GM23338 (cell line): ENCODE data around the gene TIMM17A. TPM values are rescaled to one million over a fixed set of nuclear protein-coding genes. Genes with fewer than 3 reads are reported as not detected.

Experiments
- ATAC-seq: fragments of 200-7000 bp; cut with Tn5 transposase; 3 replicates; pipeline ENCODE4 v1.9.1; 2020
- DNase-seq: peaks from one replicate; pipeline ENCODE4 v3.0.0-alpha.2; 2015; ENCODE audit warnings: low spot score
- H2AFZ ChIP-seq: fragments of 200-600 bp; sonication (generic); 2 replicates; pipeline ENCODE4 v1.8.0; 2016; ENCODE audit warnings: antibody characterized with exemption, mild to moderate bottlenecking, moderate library complexity
- H3F3A ChIP-seq: fragments of 200-600 bp; sonication (generic); replicated peaks from 2 replicates; pipeline ENCODE4 v1.8.0; 2017; ENCODE audit warnings: antibody characterized with exemption, mixed run types, low read depth
- H3K27ac ChIP-seq: fragments of 200-600 bp; sonication (generic); 2 replicates; pipeline ENCODE4 v1.6.1; 2016; ENCODE audit warnings: low read depth
- H3K27me3 ChIP-seq: fragments of 200-600 bp; sonication (generic); 2 replicates; pipeline ENCODE4 v1.8.0; 2016; ENCODE audit warnings: mild to moderate bottlenecking, mixed run types, moderate library complexity; ENCODE audit not compliant: insufficient read depth
- H3K36me3 ChIP-seq: fragments of 200-600 bp; sonication (generic); 2 replicates; pipeline ENCODE4 v1.8.0; 2016; ENCODE audit warnings: mild to moderate bottlenecking; ENCODE audit not compliant: insufficient read depth
- H3K4me1 ChIP-seq: fragments of 200-600 bp; sonication (generic); 2 replicates; pipeline ENCODE4 v1.8.0; 2016; ENCODE audit warnings: mild to moderate bottlenecking, moderate library complexity; ENCODE audit not compliant: insufficient read depth
- H3K4me2 ChIP-seq: fragments of 200-600 bp; sonication (generic); 2 replicates; pipeline ENCODE4 v1.7.1; 2017; ENCODE audit warnings: mixed run types
- H3K4me3 ChIP-seq: fragments of 200-600 bp; sonication (generic); 2 replicates; pipeline ENCODE4 v1.6.1; 2016; ENCODE audit warnings: mixed run types
- H3K79me2 ChIP-seq: fragments of 200-600 bp; sonication (generic); replicated peaks from 2 replicates; pipeline ENCODE4 v1.8.0; 2017; ENCODE audit warnings: mild to moderate bottlenecking; ENCODE audit not compliant: insufficient read depth
- H3K9me2 ChIP-seq: fragments of 200-600 bp; sonication (generic); 2 replicates; pipeline ENCODE4 v1.8.0; 2017; ENCODE audit not compliant: insufficient read depth
- H4K20me1 ChIP-seq: fragments of 200-600 bp; sonication (generic); replicated peaks from 2 replicates; pipeline ENCODE4 v1.8.0; 2017; ENCODE audit warnings: mild to moderate bottlenecking; ENCODE audit not compliant: insufficient read depth
- H3K27ac Mint-ChIP-seq: 2 replicates; pipeline ENCODE4 v1.8.0; 2020; ENCODE audit warnings: inconsistent platforms, mild to moderate bottlenecking, moderate library complexity, mixed read lengths
- H3K27me3 Mint-ChIP-seq: 3 replicates; pipeline ENCODE4 v1.8.0; 2022; ENCODE audit warnings: low read depth, mild to moderate bottlenecking, moderate library complexity, mixed read lengths, inconsistent platforms; ENCODE audit not compliant: insufficient read depth, poor library complexity
- H3K36me3 Mint-ChIP-seq: 3 replicates; pipeline ENCODE4 v1.8.0; 2021; ENCODE audit warnings: low read depth, mild to moderate bottlenecking, inconsistent platforms, moderate library complexity, mixed read lengths
- H3K4me1 Mint-ChIP-seq: 3 replicates; pipeline ENCODE4 v1.8.0; 2020; ENCODE audit warnings: mild to moderate bottlenecking, inconsistent platforms, mixed read lengths
- H3K4me3 Mint-ChIP-seq: 3 replicates; pipeline ENCODE4 v1.8.0; 2021; ENCODE audit warnings: moderate library complexity, mild to moderate bottlenecking, inconsistent platforms, mixed read lengths
- H3K9me3 Mint-ChIP-seq: 3 replicates; pipeline ENCODE4 v1.8.0; 2020; ENCODE audit warnings: moderate library complexity, mild to moderate bottlenecking, inconsistent platforms, mixed read lengths
- CREB1 ChIP-seq: fragments of 250-450 bp; sonication (Bioruptor Pico); IDR thresholded peaks from 2 replicates; pipeline ENCODE4 v1.5.0; 2020; ENCODE audit warnings: low read depth, mild to moderate bottlenecking, moderate library complexity
- CTCF ChIP-seq, 2 experiments: fragments of 200-600 bp in 1 of 2; sonication (generic) in 1 of 2; conservative IDR thresholded peaks; 2 replicates each; pipeline versions ENCODE4 v1.5.1 to v1.6.1; 2016 to 2017; ENCODE audit warnings: antibody characterized with exemption in 2 of 2, low read depth in 2 of 2, mild to moderate bottlenecking in 2 of 2, moderate library complexity in 1 of 2
- ETS1 ChIP-seq: IDR thresholded peaks from 2 replicates; pipeline ENCODE4 v1.6.1; 2016; ENCODE audit warnings: antibody characterized with exemption
- EZH2 ChIP-seq: fragments of 200-600 bp; sonication (generic); IDR thresholded peaks from one replicate; pipeline ENCODE4 v1.8.0; 2017; ENCODE audit warnings: antibody characterized with exemption, mild to moderate bottlenecking, low read depth; ENCODE audit not compliant: unreplicated experiment
- EZH2phosphoT487 ChIP-seq: fragments of 200-600 bp; sonication (generic); IDR thresholded peaks from one replicate; pipeline ENCODE4 v1.8.1; 2018; ENCODE audit warnings: antibody characterized with exemption; ENCODE audit not compliant: unreplicated experiment
- JUNB ChIP-seq: IDR thresholded peaks from one replicate; pipeline ENCODE4 v1.6.1; 2016; ENCODE audit warnings: antibody characterized with exemption; ENCODE audit not compliant: unreplicated experiment
- NANOG ChIP-seq: IDR thresholded peaks from 2 replicates; pipeline ENCODE4 v1.6.1; 2016; ENCODE audit warnings: antibody characterized with exemption, borderline replicate concordance
- POLR2AphosphoS5 ChIP-seq: IDR thresholded peaks from 2 replicates; pipeline ENCODE4 v1.6.1; 2016; ENCODE audit warnings: antibody characterized with exemption, low read depth
- REST ChIP-seq: IDR thresholded peaks from one replicate; pipeline ENCODE4 v1.6.1; 2018; ENCODE audit warnings: antibody characterized with exemption; ENCODE audit not compliant: unreplicated experiment
- STAT1 ChIP-seq: IDR thresholded peaks from one replicate; pipeline ENCODE4 v1.6.1; 2016; ENCODE audit warnings: antibody characterized with exemption; ENCODE audit not compliant: unreplicated experiment
- ZNF114 ChIP-seq: fragments of 250-450 bp; sonication (Bioruptor Pico); IDR thresholded peaks from 2 replicates; pipeline ENCODE4 v1.5.0; 2020; ENCODE audit warnings: mild to moderate bottlenecking, moderate library complexity
- ZNF331 ChIP-seq: fragments of 250-450 bp; sonication (Bioruptor Pico); IDR thresholded peaks from 2 replicates; pipeline ENCODE4 v1.5.0; 2020; ENCODE audit warnings: low read depth, mild to moderate bottlenecking, moderate library complexity
- ZNF462 ChIP-seq: fragments of 250-450 bp; sonication (Bioruptor Pico); IDR thresholded peaks from 2 replicates; pipeline ENCODE4 v1.5.0; 2020; ENCODE audit warnings: mild to moderate bottlenecking, moderate library complexity
- polyA plus RNA-seq: library from polyadenylated mRNA; unstranded; fragments of >200 nt; fragmentation: Nextera tagmentation; extraction: Ambion mirVana; gene quantifications from 2 replicates; pipeline ENCODE4 v1.2.1, GENCODE V29; 2016
- total RNA-seq: library from RNA; depleted of rRNA; stranded (reverse); fragments of >200 nt; shearing (Covaris generic); gene quantifications from 2 replicates; pipeline ENCODE4 v1.2.3, GENCODE V29; 2014

Gene TIMM17A
- total and polyA plus RNA-seq, 2 experiments from 2014 or later, result 38.5 to 60.0 TPM

GRCh38 chr1:201925981-201926645 is 29.2 kb upstream of the TIMM17A start:
- no peak for ATAC-seq
- Mint-ChIP-seq H3K4me1 (no peaks in the 10 kb centered on the region; the same call in 2 of the 3 replicates), H3K4me3 (no peak overlapping the region), H3K9me3 (no peaks in the 10 kb centered on the region), H3K36me3 (no peaks in the 10 kb centered on the region), H3K27me3 (no peaks in the 10 kb centered on the region), H3K27ac (no peak overlapping the region)
- Histone ChIP-seq H2AFZ (0 out of 2 replicates have a peak overlapping the region, but pooled peaks have one; percentile 43), H3F3A (no peaks in the 10 kb centered on the region), H3K4me1 (no peaks in the 10 kb centered on the region), H3K9me2 (0 out of 2 replicates have a peak, but pooled peaks cover 4% of the 10 kb centered on the region), H3K4me3 (no peak overlapping the region), H3K79me2 (no peaks in the 10 kb centered on the region), H3K27me3 (no peaks in the 10 kb centered on the region), H4K20me1 (no peaks in the 10 kb centered on the region), H3K4me2 (no peak overlapping the region), H3K27ac (no peak overlapping the region), H3K36me3 (no peaks in the 10 kb centered on the region)
- TF ChIP-seq ZNF114, result no peak
- TF ChIP-seq EZH2, result no peak
- TF ChIP-seq CTCF (conservative IDR thresholded peaks at IDR 0.05; ENCODE audit: low read depth in 2 of 2), result no peak
- TF ChIP-seq ETS1, result no peak
- no peak for TF ChIP-seq ZNF331 (CRISPR knock-in tag)
- no peak for TF ChIP-seq STAT1
- no peak for TF ChIP-seq REST
- TF ChIP-seq EZH2phosphoT487, result no peak
- no peak for TF ChIP-seq ZNF462 (CRISPR knock-in tag)
- TF ChIP-seq NANOG, result no peak
- no peak for TF ChIP-seq POLR2AphosphoS5
- no peak for TF ChIP-seq CREB1
- no peak for TF ChIP-seq JUNB
- DNase-seq, result no peak
